HG02610 (cell line): ENCODE results near the gene CT83.

Source experiments
- ATAC-seq: cut with Tn5 transposase; IDR thresholded peaks from one replicate; pipeline ENCODE4 v1.9.1; 2021; ENCODE audit warnings: mild to moderate bottlenecking, moderate library complexity; ENCODE audit not compliant: unreplicated experiment

CT83 gene

GRCh38 chrX:116462822-116463221, at the start of gene CT83:
Gene CT83 (minus strand): TSS chrX:116462976. CDS start chrX:116462856, 120 bp downstream.
- ATAC-seq = no peak

GRCh38 chrX:116499780-116500179, 37.0 kb upstream of the CT83 start:
- no peak for ATAC-seq

DNA sequence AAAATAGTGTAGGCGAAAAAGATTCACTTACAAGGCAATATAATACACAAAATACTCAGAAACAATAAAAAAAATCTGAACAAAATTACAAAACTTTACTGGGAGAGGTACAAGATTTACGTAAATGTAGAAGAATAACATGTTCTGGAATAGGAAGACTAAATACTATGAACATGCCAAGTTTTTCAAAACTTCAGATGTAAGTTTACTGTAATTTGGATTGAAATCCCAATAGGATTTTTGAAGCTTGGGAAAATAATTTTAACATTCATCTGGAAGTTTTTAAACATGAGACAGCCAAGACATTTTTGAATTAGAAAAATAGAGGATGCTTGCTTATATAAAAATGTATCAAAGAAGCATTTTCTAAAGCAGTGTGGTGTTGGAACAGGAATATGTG, 30.5 kb upstream of the CT83 start:
- no peak for ATAC-seq

GRCh38 chrX:116490104-116490503, 27.3 kb upstream of the CT83 start:
- no peak for ATAC-seq

DNA sequence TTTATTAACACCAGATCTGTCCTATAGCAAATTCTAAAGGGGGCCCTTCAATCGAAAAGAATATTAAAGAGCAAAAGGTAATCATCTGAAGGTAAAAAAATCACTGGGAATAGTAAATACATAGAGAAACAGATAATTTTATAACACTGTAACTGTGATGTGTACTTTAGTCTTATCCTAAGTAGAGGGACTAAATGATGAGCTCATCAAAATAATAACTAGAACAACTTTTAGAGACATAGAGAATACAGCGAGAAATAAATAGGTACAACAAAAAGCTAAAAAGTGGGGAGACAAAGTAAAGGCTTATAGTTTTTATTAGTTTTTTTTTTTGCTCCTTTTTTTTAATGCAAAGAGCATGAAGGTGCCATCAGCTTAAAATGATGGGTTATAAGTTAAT, 17.3 kb upstream of the CT83 start:
- ATAC-seq = no peak

DNA sequence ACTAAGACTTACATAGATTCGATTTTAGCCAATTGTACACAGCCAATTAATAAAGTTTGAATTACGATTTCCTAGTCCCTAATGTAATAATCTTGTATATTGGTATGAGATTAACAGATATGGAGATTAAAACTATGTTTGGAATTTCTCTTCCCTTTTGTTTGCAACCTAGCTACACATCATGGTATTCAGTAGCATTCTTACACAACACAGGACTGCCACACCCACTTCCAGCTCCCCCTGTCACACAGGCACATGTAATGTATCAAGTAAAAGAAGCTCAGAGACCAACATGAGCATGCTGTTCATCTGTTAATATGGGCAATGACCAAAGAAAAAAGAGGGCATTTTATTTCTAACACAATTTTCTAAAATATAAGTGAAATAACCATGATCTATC, 13.6 kb downstream of the CT83 start:
- no peak for ATAC-seq

DNA sequence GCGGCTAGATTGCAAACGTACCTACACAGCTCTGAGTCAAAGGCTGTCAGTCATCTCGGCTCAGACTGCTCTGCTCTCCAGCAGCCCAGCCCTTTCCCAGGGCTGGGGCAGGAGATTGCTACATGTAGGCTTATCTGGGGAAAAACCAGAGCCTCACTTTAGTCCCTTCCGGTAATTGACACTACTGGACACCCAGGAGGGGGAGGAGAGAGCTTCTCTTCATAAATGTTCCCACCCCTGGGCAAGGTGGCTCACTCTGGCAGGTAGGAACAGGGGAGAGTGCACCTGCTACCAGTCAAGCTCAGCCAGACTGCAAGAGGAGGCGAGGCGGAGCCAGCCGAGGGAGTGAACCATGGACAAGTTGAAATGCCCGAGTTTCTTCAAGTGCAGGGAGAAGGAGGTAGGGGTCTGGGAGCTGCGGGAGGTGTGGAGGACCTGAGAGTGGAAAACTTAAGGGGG, 26.4 kb downstream of the CT83 start, which contains the start of gene SLC6A14:
SLC6A14 (plus strand) TSS at position 249 of the 459 bp plus-strand sequence; CDS start at position 353, 104 bp downstream.
- no peak for ATAC-seq

DNA sequence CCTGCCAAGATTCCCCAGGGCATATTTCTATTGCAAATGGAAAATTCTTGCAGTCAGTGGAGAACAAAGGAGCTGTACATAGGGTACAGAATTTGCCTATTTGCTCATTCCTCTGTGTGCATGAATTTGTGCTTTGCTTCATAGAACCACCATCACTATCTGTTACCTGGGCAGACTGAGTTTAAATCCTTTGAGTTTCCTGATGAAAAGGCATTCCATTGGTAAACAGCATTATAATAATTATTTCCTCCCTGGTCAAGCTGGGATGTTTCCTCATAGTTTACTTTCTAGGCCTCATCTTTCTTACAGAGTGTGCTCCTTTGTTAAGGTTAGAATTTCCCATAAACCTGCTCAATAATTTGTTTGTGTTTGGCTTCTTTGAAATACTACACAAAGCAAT, 27.2 kb downstream of the CT83 start:
- no peak for ATAC-seq

DNA sequence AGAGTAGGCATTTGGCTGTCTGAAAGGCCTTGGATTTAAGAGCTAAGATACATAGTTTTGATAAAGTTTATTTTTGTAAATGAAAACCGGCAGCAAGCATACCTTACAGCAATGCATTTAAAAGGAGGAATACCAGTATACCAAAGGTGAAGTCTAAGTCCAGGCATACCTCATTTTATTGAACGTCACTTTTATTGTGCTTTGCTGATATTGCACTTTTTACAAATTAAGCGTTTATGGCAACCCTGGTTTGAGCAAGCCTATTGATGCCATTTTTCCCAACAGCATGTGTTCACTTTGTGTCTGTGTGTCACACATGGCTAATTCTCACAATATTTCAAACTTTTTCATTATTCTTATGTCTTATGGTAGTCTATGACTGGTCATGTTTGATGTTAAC, 34.8 kb downstream of the CT83 start:
- ATAC-seq = no peak

DNA sequence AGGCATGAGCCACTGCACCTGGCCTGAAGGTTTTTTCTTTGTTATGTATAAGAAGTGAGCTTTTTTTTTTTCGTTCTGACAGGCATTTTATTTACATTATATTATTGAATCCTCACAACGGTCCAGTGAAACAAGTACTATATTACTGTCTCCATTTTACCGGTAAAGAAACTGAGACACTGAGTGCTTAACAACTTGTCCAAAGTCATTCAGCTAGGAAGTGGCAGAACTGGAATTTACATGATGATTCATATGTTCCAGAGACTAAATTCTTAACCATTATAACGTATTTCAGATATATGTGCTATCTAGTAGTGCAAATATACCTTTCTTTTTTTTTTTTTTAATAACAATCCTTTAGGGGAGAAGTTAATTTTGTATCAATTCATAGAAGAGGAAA, 44.8 kb downstream of the CT83 start:
- no peak for ATAC-seq

GRCh38 chrX:116417214-116417613, 45.6 kb downstream of the CT83 start:
- no peak for ATAC-seq

DNA sequence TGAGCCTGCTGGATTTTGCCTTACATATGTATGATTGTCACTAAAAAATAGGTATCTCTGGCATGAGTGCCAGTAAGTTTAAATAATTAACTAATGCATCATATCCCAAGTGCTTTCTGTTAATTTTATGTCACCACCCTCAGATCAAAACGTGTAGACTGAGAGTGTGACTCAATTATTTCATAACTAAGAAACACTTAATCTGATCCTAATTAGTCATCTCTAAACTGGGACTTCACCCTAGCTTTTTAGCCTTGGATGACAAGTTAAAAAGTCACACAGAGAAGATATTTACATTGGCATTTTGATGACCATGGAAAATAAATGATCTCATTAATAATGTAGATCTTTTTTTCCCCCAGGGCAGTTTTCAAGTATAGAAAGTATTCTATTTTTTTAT, 49.5 kb downstream of the CT83 start:
- no peak for ATAC-seq
